ENCODE measurements around the gene ALDOB. TPM values are rescaled to one million over a fixed set of nuclear protein-coding genes. Genes with fewer than 3 reads are reported as not detected.

ALDOB gene
- total and polyA plus RNA-seq, 2 of the 13 experiments (the other 11 are each of a cell fraction or from before 2014, with no cell fraction given), result 0.29 to 0.97 TPM

DNA sequence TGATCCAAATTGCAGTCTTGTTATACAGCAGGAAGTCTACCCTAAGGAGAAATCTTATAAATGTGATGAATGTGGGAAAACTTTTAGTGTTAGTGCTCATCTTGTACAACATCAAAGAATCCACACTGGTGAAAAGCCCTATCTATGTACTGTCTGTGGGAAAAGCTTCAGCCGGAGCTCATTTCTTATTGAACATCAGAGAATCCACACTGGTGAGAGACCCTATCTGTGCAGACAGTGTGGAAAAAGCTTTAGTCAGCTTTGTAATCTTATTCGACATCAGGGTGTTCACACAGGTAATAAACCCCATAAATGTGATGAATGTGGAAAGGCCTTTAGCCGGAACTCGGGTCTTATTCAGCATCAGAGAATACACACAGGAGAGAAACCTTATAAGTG, 26.5 kb downstream of the ALDOB start:
- DNase-seq (ENCODE audit: low spot score), result no peak
- Histone ChIP-seq H2AFZ (ENCODE audit: low read length) (no peak overlapping the region), H3K4me1 (ENCODE audit: insufficient read depth, low read length) (peaks cover 26% of the 10 kb centered on the region), H4K20me1 (ENCODE audit: insufficient read depth, low read length) (no peaks in the 10 kb centered on the region), H3K79me2 (ENCODE audit: insufficient read depth, low read length) (peaks cover 5% of the 10 kb centered on the region), H3K36me3 (replicated peaks in 1 of 2; ENCODE audit: control insufficient read depth in 1 of 2, insufficient read depth in 2 of 2, low read length in 2 of 2) (peaks cover 23 to 52% of the 10 kb centered on the region in 2 experiments), H3K9me3 (ENCODE audit: low read length) (peaks cover 21% of the 10 kb centered on the region; the same call in 1 of the 2 replicates), H3K4me2 (ENCODE audit: low read depth, low read length) (no peak overlapping the region), H3K9ac (ENCODE audit: insufficient read depth, low read depth, low read length) (no peak overlapping the region), H3K4me3 (replicated peaks in 1 of 3; ENCODE audit: insufficient read depth in 1 of 3, low read depth in 2 of 3, low read length in 3 of 3) (no peak overlapping the region), H3K27me3 (ENCODE audit: control insufficient read depth in 1 of 2, insufficient read depth in 2 of 2, low read length in 2 of 2) (no peaks in the 10 kb centered on the region), H3K27ac (ENCODE audit: extremely low read length, insufficient read depth, low read length) (no peak overlapping the region)
- no peak for FAIRE-seq
- CTCF ChIA-PET (ENCODE audit: low intra/inter-chr PET ratio, low total read pairs), result no interaction called here
- ATAC-seq, result no peak
- 98% methylated on average over 4 of the region's 4 CpGs for WGBS (ENCODE audit: low lambda C conversion rate)
- intact Hi-C loops (cut with micrococcal nuclease; ENCODE audit: unreplicated experiment), result no loop called here
- BruUV-seq (replicated peaks), result no TSS peak
- POLR2A ChIA-PET, result interaction anchor here (1.0 to 3.1 kb wide), 6 partner anchors 10 to 29 kb away, joined by 3 to 32 read pairs (median 7); partner anchors contain the start of genes MRPL50 and ZNF189
- in situ Hi-C loops (cut with HindIII; ENCODE audit: extremely low pct_ligation_motif_present, low pct_unique_long_range_greater_than_20kb), result no loop called here
- TF ChIP-seq ZNF879 (CRISPR knock-in tag; IDR thresholded peaks at IDR 0.05), result no peak
- TF ChIP-seq PLRG1 (conservative IDR thresholded peaks at IDR 0.05), result no peak
- TF ChIP-seq ZNF224 (CRISPR knock-in tag; IDR thresholded peaks at IDR 0.05), result no peak
- peak; percentile 50 for TF ChIP-seq POLR2G (IDR thresholded peaks at IDR 0.05; ENCODE audit: low read depth, low read length)
- no peak for TF ChIP-seq SOX13 (IDR thresholded peaks at IDR 0.05)
- TF ChIP-seq SOX13 (CRISPR knock-in tag; conservative IDR thresholded peaks at IDR 0.05 in 1 of 2, IDR thresholded peaks at IDR 0.05 in 1 of 2), result no peak
- TF ChIP-seq NR2F6 (IDR thresholded peaks at IDR 0.05), result no peak
- no peak for TF ChIP-seq NR2F6 (CRISPR knock-in tag; IDR thresholded peaks at IDR 0.05)
- TF ChIP-seq HDAC6 (IDR thresholded peaks at IDR 0.05; ENCODE audit: low read depth, low read length), result no peak
- no peak for TF ChIP-seq NFATC3 (CRISPR knock-in tag; IDR thresholded peaks at IDR 0.05)
- TF ChIP-seq POLR2AphosphoS5 (IDR thresholded peaks at IDR 0.05; ENCODE audit: low read depth, low read length), result peak; percentile 59
- peak; percentile 49 for TF ChIP-seq RBFOX2 (IDR thresholded peaks at IDR 0.05; ENCODE audit: low read depth, low read length)
- TF ChIP-seq PAF1 (CRISPR knock-in tag; IDR thresholded peaks at IDR 0.05), result peak; percentile 82; the same call in 1 of the 2 replicates
- TF ChIP-seq SNAPC4 (CRISPR knock-in tag; IDR thresholded peaks at IDR 0.05), result no peak
- TF ChIP-seq ZBTB26 (CRISPR knock-in tag; IDR thresholded peaks at IDR 0.05; ENCODE audit: borderline replicate concordance), result no peak
- peak; percentile 38 for TF ChIP-seq AGO2 (optimal IDR thresholded peaks at IDR 0.05; ENCODE audit: low read depth, low read length)
- TF ChIP-seq NCOA5 (CRISPR knock-in tag; IDR thresholded peaks at IDR 0.05), result no peak
- TF ChIP-seq ZNF614 (CRISPR knock-in tag; IDR thresholded peaks at IDR 0.05; ENCODE audit: borderline replicate concordance), result no peak
- TF ChIP-seq ZNF513 (CRISPR knock-in tag; conservative IDR thresholded peaks at IDR 0.05), result no peak
